ENCODE measurements around the gene RAB3A. TPM values are rescaled to one million over a fixed set of nuclear protein-coding genes. Genes with fewer than 3 reads are reported as not detected.

The RAB3A gene
- total and polyA plus RNA-seq, 12 donors, result 7.8 to 36.3 (median 30.2) TPM

DNA sequence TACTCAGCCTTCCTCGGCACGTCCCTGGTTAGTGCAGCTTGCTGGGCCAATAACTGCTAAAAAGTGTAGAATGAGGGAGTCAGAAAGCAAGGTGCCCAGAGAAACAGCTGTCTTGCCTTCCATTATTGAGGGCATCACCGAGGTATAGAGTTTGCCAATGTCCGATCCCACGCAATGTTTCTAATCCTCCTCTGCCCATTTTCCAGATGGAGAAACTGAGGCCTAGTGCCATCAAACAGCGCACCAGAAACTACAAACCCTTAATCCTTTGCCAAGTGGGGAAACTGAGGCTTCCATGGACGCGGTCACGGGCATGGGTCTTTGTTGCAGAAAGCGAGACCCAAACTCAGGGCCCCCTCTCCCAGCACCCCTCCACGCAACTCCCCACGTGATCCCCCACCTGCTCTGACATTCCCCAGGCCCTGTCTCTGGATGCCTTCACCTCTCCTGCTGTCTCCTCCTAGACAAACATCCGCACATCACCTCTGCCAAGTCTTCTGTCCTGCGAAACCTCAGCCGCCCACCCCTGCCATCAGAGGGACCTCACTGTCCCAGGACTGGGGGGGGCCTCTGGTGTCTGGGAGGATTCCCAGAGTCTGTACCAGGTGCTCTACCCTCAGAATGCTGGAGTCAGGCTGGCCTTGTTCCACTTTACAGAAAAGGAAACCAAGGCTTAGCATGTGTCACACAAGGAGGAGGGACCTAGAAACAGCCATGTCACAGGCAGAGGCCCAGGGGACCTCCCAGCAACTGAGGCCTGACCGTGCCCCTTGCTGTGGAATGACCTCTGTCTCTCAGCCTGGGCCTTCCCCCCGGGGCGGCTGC is 23.3 kb upstream of the RAB3A start:
- H3K9me3 ChIP-seq, result no peaks in the 10 kb centered on the region
- peaks cover 17 to 49% (median 40%) of the 10 kb centered on the region in 9 donors for H3K4me1 ChIP-seq
- WGBS, 2 donors, result 81% methylated on average over 18 of the region's 18 CpGs
- H3K27ac ChIP-seq, result peak overlapping the region in 2 of 10 donors; percentile 33 to 34
- no peaks in the 10 kb centered on the region for H3K36me3 ChIP-seq
- no peak overlapping the region for H3K4me3 ChIP-seq
- no peak for ATAC-seq
- TF ChIP-seq, protein P1, sequence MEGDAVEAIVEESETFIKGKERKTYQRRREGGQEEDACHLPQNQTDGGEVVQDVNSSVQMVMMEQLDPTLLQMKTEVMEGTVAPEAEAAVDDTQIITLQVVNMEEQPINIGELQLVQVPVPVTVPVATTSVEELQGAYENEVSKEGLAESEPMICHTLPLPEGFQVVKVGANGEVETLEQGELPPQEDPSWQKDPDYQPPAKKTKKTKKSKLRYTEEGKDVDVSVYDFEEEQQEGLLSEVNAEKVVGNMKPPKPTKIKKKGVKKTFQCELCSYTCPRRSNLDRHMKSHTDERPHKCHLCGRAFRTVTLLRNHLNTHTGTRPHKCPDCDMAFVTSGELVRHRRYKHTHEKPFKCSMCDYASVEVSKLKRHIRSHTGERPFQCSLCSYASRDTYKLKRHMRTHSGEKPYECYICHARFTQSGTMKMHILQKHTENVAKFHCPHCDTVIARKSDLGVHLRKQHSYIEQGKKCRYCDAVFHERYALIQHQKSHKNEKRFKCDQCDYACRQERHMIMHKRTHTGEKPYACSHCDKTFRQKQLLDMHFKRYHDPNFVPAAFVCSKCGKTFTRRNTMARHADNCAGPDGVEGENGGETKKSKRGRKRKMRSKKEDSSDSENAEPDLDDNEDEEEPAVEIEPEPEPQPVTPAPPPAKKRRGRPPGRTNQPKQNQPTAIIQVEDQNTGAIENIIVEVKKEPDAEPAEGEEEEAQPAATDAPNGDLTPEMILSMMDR (IDR thresholded peaks at IDR 0.05), result no peak
- intact Hi-C loops (cut with DNase I), result loop anchor here in 1 of 10 donors (2.0 kb wide), 1 partner anchor 22 kb away; the partner anchor contains the start of gene RAB3A
- DNase-seq, result no peak
- peaks cover 9 to 71% (median 55%) of the 10 kb centered on the region in 7 donors for H3K27me3 ChIP-seq

DNA sequence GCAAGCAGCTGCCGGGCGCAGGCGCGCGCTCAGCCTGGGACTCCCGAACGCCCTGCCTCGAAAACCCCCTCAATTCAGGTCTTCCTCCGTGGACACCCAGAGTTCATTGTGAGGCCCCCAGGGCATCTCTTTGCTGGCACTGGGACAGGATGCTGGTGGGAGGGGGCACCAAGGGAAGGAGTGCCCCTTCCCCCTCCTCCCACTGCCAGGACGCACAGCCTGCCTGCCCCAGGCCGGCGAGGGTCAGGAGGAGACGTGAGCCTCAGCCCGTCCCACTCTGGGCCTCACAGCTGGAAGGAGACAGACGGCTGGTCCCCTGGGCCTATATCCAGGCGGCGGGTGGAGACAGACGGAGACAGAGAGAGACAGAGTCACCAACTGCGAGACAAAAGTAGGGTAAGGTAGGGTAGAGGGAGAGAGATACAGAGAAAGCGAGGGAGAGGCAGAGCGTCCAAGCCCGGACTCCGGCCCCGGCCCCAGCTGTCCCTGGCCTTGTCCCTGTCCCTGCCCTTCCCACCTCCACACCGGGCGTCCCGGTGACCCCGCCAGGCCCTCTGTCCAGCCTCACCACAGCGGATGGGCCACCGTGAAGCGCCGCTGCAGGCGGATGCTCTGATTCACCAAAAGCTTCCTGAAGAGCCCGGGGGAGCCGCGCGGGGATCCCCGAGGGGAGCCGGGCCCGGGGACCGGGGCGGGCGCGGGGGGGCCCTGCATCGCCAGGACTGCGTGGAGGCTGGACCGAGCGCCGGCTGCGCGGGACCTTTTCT is 22.0 kb upstream of the RAB3A start, which contains the start of gene PDE4C:
TSS of gene PDE4C (minus strand) at position 737 of the 767 bp plus-strand sequence. CDS start at position 714, 23 bp downstream.
- no peaks in the 10 kb centered on the region for H3K9me3 ChIP-seq
- TF ChIP-seq, protein P1 (IDR thresholded peaks at IDR 0.05), result no peak
- no peaks in the 10 kb centered on the region for H3K36me3 ChIP-seq
- H3K27me3 ChIP-seq, result peaks cover 9 to 72% (median 60%) of the 10 kb centered on the region in 7 donors
- H3K27ac ChIP-seq, result peak within 1 kb of the TSS; percentile 50 to 84 (median 71)
- peak; percentile 57 to 67 for DNase-seq
- H3K4me3 ChIP-seq, result peak within 1 kb of the TSS in 9 of 10 donors; percentile 14 to 65 (median 52)
- WGBS, 2 donors, result 4 to 5% methylated on average over 47 to 51 of the region's 51 CpGs
- peaks cover 14 to 40% (median 30%) of the 10 kb centered on the region in 9 donors for H3K4me1 ChIP-seq
- ATAC-seq, result peak in 6 of 8 donors; percentile 13 to 35 (median 26)
- intact Hi-C loops (cut with DNase I), result loop anchor here in 3 of 10 donors (2.0 kb wide), 2 partner anchors 21 to 73 kb away; partner anchors contain the start of genes RAB3A (in 2 of the 3) and PIK3R2 (in 1 of the 3)

DNA sequence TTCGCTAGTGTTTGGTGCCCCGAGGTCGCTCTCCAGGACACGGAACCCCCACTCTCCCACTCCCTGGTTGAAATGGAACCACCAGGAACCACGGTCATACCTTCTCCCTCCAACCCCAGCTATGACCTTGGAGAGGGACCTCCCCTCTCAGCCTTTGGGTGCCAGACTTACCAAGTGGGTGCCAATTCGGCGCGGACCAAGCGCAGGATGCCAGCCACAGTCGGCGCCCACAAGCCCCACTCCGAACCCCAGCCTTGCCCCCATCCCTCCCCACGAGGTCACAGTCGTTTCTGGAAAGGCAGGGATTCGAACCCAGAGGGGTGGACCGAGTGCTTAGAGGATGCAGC is 21.5 kb upstream of the RAB3A start:
- peak overlapping the region; percentile 50 to 84 (median 71) for H3K27ac ChIP-seq
- H3K36me3 ChIP-seq, result no peaks in the 10 kb centered on the region
- peak overlapping the region in 8 of 10 donors; percentile 28 to 65 (median 52) for H3K4me3 ChIP-seq
- no peaks in the 10 kb centered on the region for H3K9me3 ChIP-seq
- peaks cover 9 to 74% (median 64%) of the 10 kb centered on the region in 7 donors for H3K27me3 ChIP-seq
- TF ChIP-seq, protein P1 (IDR thresholded peaks at IDR 0.05), result no peak
- intact Hi-C loops (cut with DNase I), result loop anchor here in 2 of 10 donors (2.0 kb wide), 2 partner anchors 21 to 73 kb away; partner anchors contain the start of genes PIK3R2 (in 1 of the 2) and RAB3A (in 1 of the 2)
- 15 to 16% methylated on average over 16 of the region's 16 CpGs for WGBS, 2 donors
- DNase-seq (no peak), ATAC-seq (peak in 1 of 8 donors; percentile 7)
- peaks cover 14 to 41% (median 30%) of the 10 kb centered on the region in 9 donors for H3K4me1 ChIP-seq
